Endothelial cell (in vitro differentiated cells): ENCODE results near the gene DCP2. TPM values are rescaled to one million over a fixed set of nuclear protein-coding genes. Genes with fewer than 3 reads are reported as not detected.
"Not testable (repeated sequence)": the region's sequence is repeated elsewhere in the genome, so short reads cannot be mapped to it uniquely, and the experiment has no call there.

Experiments used
- DNase-seq: peaks from one replicate; pipeline ENCODE4 v3.0.0; 2021; ENCODE audit warnings: low spot score
- H3K27ac Mint-ChIP-seq: one replicate; pipeline ENCODE4 v1.8.0; 2021; ENCODE audit warnings: mixed read lengths, inconsistent platforms; ENCODE audit not compliant: unreplicated experiment
- H3K27me3 Mint-ChIP-seq: one replicate; pipeline ENCODE4 v1.8.0; 2021; ENCODE audit warnings: mild to moderate bottlenecking, moderate library complexity, mixed read lengths, inconsistent platforms; ENCODE audit not compliant: unreplicated experiment
- H3K36me3 Mint-ChIP-seq: one replicate; pipeline ENCODE4 v1.8.0; 2021; ENCODE audit warnings: mild to moderate bottlenecking, low read depth, mixed read lengths, inconsistent platforms; ENCODE audit not compliant: unreplicated experiment
- H3K4me1 Mint-ChIP-seq: one replicate; pipeline ENCODE4 v1.8.0; 2021; ENCODE audit warnings: mild to moderate bottlenecking, mixed read lengths, inconsistent platforms; ENCODE audit not compliant: unreplicated experiment
- H3K4me3 Mint-ChIP-seq: one replicate; pipeline ENCODE4 v1.8.0; 2021; ENCODE audit warnings: mild to moderate bottlenecking, mixed read lengths, inconsistent platforms; ENCODE audit not compliant: unreplicated experiment
- H3K9me3 Mint-ChIP-seq: one replicate; pipeline ENCODE4 v1.8.0; 2021; ENCODE audit warnings: mixed read lengths, inconsistent platforms; ENCODE audit not compliant: unreplicated experiment
- CTCF ChIP-seq: fragments of 200-600 bp; sonication (generic); IDR thresholded peaks from one replicate; pipeline ENCODE4 v1.5.0; 2021; ENCODE audit warnings: antibody characterized with exemption; ENCODE audit not compliant: unreplicated experiment
- total RNA-seq: library from RNA; stranded (reverse); fragmentation: NEBNext Ultra II Directional; extraction: Animal tissue kit (Norgen Biotek cat#: 25700); gene quantifications from one replicate; pipeline ENCODE4 v1.2.1, GENCODE V29; 2021; ENCODE audit not compliant: unreplicated experiment

DCP2 gene
- total RNA-seq, 1 donor from 2014 or later, result 75.6 TPM

- no peak for TF ChIP-seq CTCF
- no peak for DNase-seq
- H3K36me3 Mint-ChIP-seq, result peaks cover 5% of the 10 kb centered on the region
- H3K4me3 Mint-ChIP-seq, result no peak overlapping the region
- peaks cover 3% of the 10 kb centered on the region for H3K9me3 Mint-ChIP-seq
- H3K27ac Mint-ChIP-seq, result no peak overlapping the region
- peaks cover 1% of the 10 kb centered on the region for H3K27me3 Mint-ChIP-seq
- peaks cover 20% of the 10 kb centered on the region for H3K4me1 Mint-ChIP-seq
These were observed 18.2 kb upstream of the DCP2 start for GRCh38 chr5:112958093-112959088.

DNA sequence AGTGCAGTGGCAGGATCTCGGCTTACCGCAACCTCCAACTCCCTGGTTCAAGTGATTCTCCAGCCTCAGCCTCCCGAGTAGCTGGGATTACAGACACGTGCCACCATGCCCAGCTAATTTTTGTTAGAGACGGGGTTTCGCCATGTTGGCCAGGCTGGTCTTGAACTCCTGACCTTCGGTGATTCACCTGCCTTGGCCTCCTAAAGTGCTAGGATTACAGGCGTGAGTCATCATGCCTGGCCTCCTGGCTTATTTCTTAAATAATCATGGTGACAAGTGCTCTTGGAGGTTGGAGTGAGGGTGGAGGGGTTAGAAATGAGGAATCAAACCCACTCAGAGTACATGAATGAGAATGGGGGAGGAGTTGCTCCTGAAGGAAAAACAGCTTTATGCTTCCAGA is 16.7 kb upstream of the DCP2 start:
- peaks cover 20% of the 10 kb centered on the region for H3K4me1 Mint-ChIP-seq
- H3K27ac Mint-ChIP-seq, H3K4me3 Mint-ChIP-seq, DNase-seq, H3K36me3 Mint-ChIP-seq, H3K27me3 Mint-ChIP-seq, H3K9me3 Mint-ChIP-seq: not testable (repeated sequence)

DNA sequence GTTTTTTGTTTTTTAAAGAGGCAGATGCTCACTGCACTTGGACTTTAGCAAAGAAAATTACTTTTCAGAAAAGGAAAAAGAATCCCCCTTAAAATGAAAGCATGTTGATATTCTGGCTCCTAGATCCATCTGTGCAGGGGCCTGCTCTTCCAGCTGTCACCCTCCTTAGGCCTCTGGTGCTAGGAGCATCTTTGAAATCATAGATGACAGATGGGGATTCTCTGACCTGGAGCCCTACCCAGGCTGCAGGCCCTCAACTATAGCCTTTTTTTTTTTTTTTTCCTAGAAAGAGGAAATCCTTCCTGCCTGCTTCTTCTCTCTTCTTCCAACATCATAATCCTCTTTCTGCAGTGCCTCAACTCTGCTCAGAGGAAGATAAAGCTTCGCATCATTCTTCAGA is 16.3 kb upstream of the DCP2 start:
- Mint-ChIP-seq H3K36me3 (no peaks in the 10 kb centered on the region), H3K4me1 (peaks cover 20% of the 10 kb centered on the region), H3K4me3 (no peak overlapping the region), H3K27me3 (peaks cover 1% of the 10 kb centered on the region), H3K9me3 (no peaks in the 10 kb centered on the region), H3K27ac (no peak overlapping the region)
- no peak for TF ChIP-seq CTCF
- no peak for DNase-seq

- H3K4me1 Mint-ChIP-seq, result peaks cover 20% of the 10 kb centered on the region
- no peak for TF ChIP-seq CTCF
- no peak overlapping the region for H3K4me3 Mint-ChIP-seq
- no peak overlapping the region for H3K27ac Mint-ChIP-seq
- H3K9me3 Mint-ChIP-seq, result no peaks in the 10 kb centered on the region
- H3K27me3 Mint-ChIP-seq, result peaks cover 1% of the 10 kb centered on the region
- H3K36me3 Mint-ChIP-seq, result no peaks in the 10 kb centered on the region
- DNase-seq, result no peak
These were observed 15.6 kb upstream of the DCP2 start for GRCh38 chr5:112960863-112961504.

- not testable (repeated sequence) for H3K9me3 Mint-ChIP-seq, DNase-seq, H3K27ac Mint-ChIP-seq, H3K27me3 Mint-ChIP-seq, H3K36me3 Mint-ChIP-seq, H3K4me3 Mint-ChIP-seq
- H3K4me1 Mint-ChIP-seq, result peaks cover 20% of the 10 kb centered on the region
These were observed 13.2 kb upstream of the DCP2 start for GRCh38 chr5:112963374-112963733.
